GM12878 (cell line): ENCODE data around the gene FARS2. TPM values are rescaled to one million over a fixed set of nuclear protein-coding genes. Genes with fewer than 3 reads are reported as not detected.
A peak's percentile ranks its signal among the peaks of the same experiment; 100 is the strongest.

Experiments used
- ATAC-seq: fragments of 200-7000 bp; cut with Tn5 transposase; 3 replicates; pipeline ENCODE4 v1.9.1; 2020; ENCODE audit warnings: mild to moderate bottlenecking, moderate library complexity
- BruUV-seq: library from RNA; stranded (reverse); fragments of 400-500 nt; replicated peaks from 2 replicates; lab custom pipeline; 2021; lab: Mats Ljungman, UMichigan
- CTCF ChIA-PET: fragments of 300-600 bp; sonication (Branson Sonifier 250); formaldehyde crosslinking; extraction: SDS; loops from one replicate; lab custom pipeline; 2021; ENCODE audit warnings: inconsistent platforms; lab: Yijun Ruan, JAX
- POLR2A ChIA-PET: fragments of 350-600 bp; formaldehyde crosslinking; extraction: SDS; loops from one replicate; lab custom pipeline; 2021; ENCODE audit warnings: inconsistent platforms; lab: Charles Lee
- RAD21 ChIA-PET: fragments of 300-600 bp; sonication (Branson Sonifier 250); formaldehyde crosslinking; loops from one replicate; lab custom pipeline; 2023; ENCODE audit warnings: antibody characterized with exemption; ENCODE audit not compliant: unreplicated experiment; lab: Charles Lee
- SMC1A ChIA-PET: fragments of 300-600 bp; sonication (Branson Sonifier 250); formaldehyde crosslinking; loops from one replicate; lab custom pipeline; 2023; ENCODE audit not compliant: unreplicated experiment, uncharacterized antibody; lab: Charles Lee
- DNase-seq: peaks from one replicate; pipeline ENCODE4 v3.0.0-alpha.2; 2011; ENCODE audit warnings: low read depth, low spot score
- FAIRE-seq: peaks from 3 replicates; lab custom pipeline; 2011; peaks lifted over from hg19 to GRCh38; lab: Jason Lieb, UNC
- H2AFZ ChIP-seq: 2 replicates; pipeline ENCODE4 v1.6.0; 2011; ENCODE audit warnings: low read depth, low read length, control low read depth; ENCODE audit not compliant: control insufficient read depth
- H3K27ac ChIP-seq: 2 replicates; pipeline ENCODE4 v1.5.1; 2011; ENCODE audit warnings: control low read depth; ENCODE audit not compliant: control insufficient read depth, insufficient read depth
- H3K27me3 ChIP-seq, 2 experiments: replicated peaks in 1 of 2; 2 replicates each; pipeline versions ENCODE4 v1.6.0 to v1.6.1; 2011; ENCODE audit warnings: low read length in 1 of 2; ENCODE audit not compliant: control insufficient read depth in 2 of 2, insufficient read depth in 2 of 2
- H3K36me3 ChIP-seq, 2 experiments: 2 replicates each; pipeline ENCODE4 v1.5.1; 2011; ENCODE audit warnings: low read length in 1 of 2; ENCODE audit not compliant: control insufficient read depth in 2 of 2, insufficient read depth in 2 of 2
- H3K4me1 ChIP-seq: 2 replicates; pipeline ENCODE4 v1.6.1; 2011; ENCODE audit warnings: mild to moderate bottlenecking, low read length, moderate library complexity, mixed read lengths; ENCODE audit not compliant: control insufficient read depth, insufficient read depth
- H3K4me2 ChIP-seq: 2 replicates; pipeline ENCODE4 v1.6.0; 2011; ENCODE audit warnings: control low read depth; ENCODE audit not compliant: control insufficient read depth, insufficient read depth
- H3K4me3 ChIP-seq: fragments of 200-600 bp; sonication (generic); 2 replicates; pipeline ENCODE4 v1.5.1; 2016
- H3K79me2 ChIP-seq: 2 replicates; pipeline ENCODE4 v1.6.0; 2011; ENCODE audit warnings: low read length; ENCODE audit not compliant: control insufficient read depth, insufficient read depth
- H3K9ac ChIP-seq: 2 replicates; pipeline ENCODE4 v1.8.0; 2011; ENCODE audit warnings: low read length, control low read depth, mixed read lengths; ENCODE audit not compliant: control insufficient read depth, insufficient read depth
- H3K9me3 ChIP-seq: replicated peaks from 3 replicates; pipeline ENCODE4 v1.5.1; 2011; ENCODE audit warnings: mild to moderate bottlenecking, low read length; ENCODE audit not compliant: control insufficient read depth, insufficient read depth
- H4K20me1 ChIP-seq: 2 replicates; pipeline ENCODE4 v1.6.0; 2011; ENCODE audit not compliant: control insufficient read depth, insufficient read depth
- CHD4 ChIP-seq: fragments of 200-600 bp; sonication (generic); IDR thresholded peaks from 2 replicates; pipeline ENCODE4 v1.6.1; 2016; ENCODE audit warnings: mild to moderate bottlenecking
- FOXM1 ChIP-seq: IDR thresholded peaks from 2 replicates; pipeline ENCODE4 v1.6.1; 2012; ENCODE audit warnings: low read depth, mild to moderate bottlenecking, inconsistent platforms, low read length, moderate library complexity
- HCFC1 ChIP-seq: fragments of 150-350 bp; IDR thresholded peaks from 2 replicates; pipeline ENCODE4 v1.6.1; 2014; ENCODE audit warnings: low read length
- IRF4 ChIP-seq: IDR thresholded peaks from 2 replicates; pipeline ENCODE4 v1.6.1; 2011; ENCODE audit warnings: low read depth, low read length
- KDM1A ChIP-seq: fragments of 200-600 bp; sonication (generic); IDR thresholded peaks from 2 replicates; pipeline ENCODE4 v1.6.1; 2016; ENCODE audit warnings: borderline replicate concordance
- LARP7 ChIP-seq: fragments of 450-650 bp; IDR thresholded peaks from 2 replicates; pipeline ENCODE4 v1.6.1; 2017; ENCODE audit warnings: mild to moderate bottlenecking
- MEF2B ChIP-seq: fragments of 450-650 bp; IDR thresholded peaks from 2 replicates; pipeline ENCODE4 v1.6.1; 2018; ENCODE audit warnings: mild to moderate bottlenecking, moderate library complexity; ENCODE audit not compliant: partially characterized antibody, poor library complexity, severe bottlenecking
- NR2C1 ChIP-seq: fragments of 450-650 bp; IDR thresholded peaks from 2 replicates; pipeline ENCODE4 v1.6.1; 2017; ENCODE audit warnings: antibody characterized with exemption, mild to moderate bottlenecking, moderate library complexity
- PML ChIP-seq: IDR thresholded peaks from 2 replicates; pipeline ENCODE4 v1.6.1; 2012; ENCODE audit warnings: low read length, inconsistent platforms
- RAD21 ChIP-seq: IDR thresholded peaks from 2 replicates; pipeline ENCODE4 v1.6.1; 2011; ENCODE audit warnings: mild to moderate bottlenecking, low read depth, low read length, moderate library complexity; ENCODE audit not compliant: insufficient read depth
- SMC3 ChIP-seq: IDR thresholded peaks from 2 replicates; pipeline ENCODE4 v1.6.1; 2011; ENCODE audit warnings: low read length, improper control_type of control experiment, borderline replicate concordance
- SUPT20H ChIP-seq: IDR thresholded peaks from 2 replicates; pipeline ENCODE4 v1.6.1; 2011; ENCODE audit warnings: low read depth, mild to moderate bottlenecking, low read length, moderate library complexity, borderline replicate concordance; ENCODE audit not compliant: control insufficient read depth
- TAF1 ChIP-seq: IDR thresholded peaks from 2 replicates; pipeline ENCODE4 v1.6.1; 2011; ENCODE audit warnings: mild to moderate bottlenecking, low read depth, low read length, borderline replicate concordance
- USF1 ChIP-seq: IDR thresholded peaks from 2 replicates; pipeline ENCODE4 v1.6.1; 2011; ENCODE audit warnings: borderline replicate concordance, low read depth, mild to moderate bottlenecking, moderate library complexity, mixed read lengths, low read length; ENCODE audit not compliant: insufficient read depth; ENCODE audit errors: extremely low read length
- WRNIP1 ChIP-seq: IDR thresholded peaks from 2 replicates; pipeline ENCODE4 v1.6.1; 2011; ENCODE audit warnings: low read depth, low read length, improper control_type of control experiment, borderline replicate concordance
- ZBED1 ChIP-seq: IDR thresholded peaks from 2 replicates; pipeline ENCODE4 v1.6.1; 2016; ENCODE audit warnings: borderline replicate concordance
- ZNF274 ChIP-seq: IDR thresholded peaks from one replicate; pipeline ENCODE4 v1.8.0; 2011; ENCODE audit not compliant: insufficient read length, insufficient read depth
- ZNF384 ChIP-seq: IDR thresholded peaks from 2 replicates; pipeline ENCODE4 v1.6.1; 2012; ENCODE audit warnings: low read depth, mild to moderate bottlenecking, low read length, improper control_type of control experiment, borderline replicate concordance
- ZZZ3 ChIP-seq: IDR thresholded peaks from 2 replicates; pipeline ENCODE4 v1.6.1; 2011; ENCODE audit warnings: low read depth; ENCODE audit not compliant: control insufficient read depth, insufficient read length
- WGBS: methylation state at CpG from one replicate; pipeline ENCODE4 v1.1.6; 2016; ENCODE audit warnings: low lambda C conversion rate; ENCODE audit not compliant: insufficient replicate concordance, insufficient coverage; ENCODE audit errors: missing lambda C conversion rate; 5-methylcytosine and 5-hydroxymethylcytosine counted together
- in situ Hi-C: fragments of 300-500 bp; cut with MboI; formaldehyde crosslinking; loops from 9 replicates; pipeline ENCODE4 v1.14.3; 2018; ENCODE audit warnings: mixed read lengths
- intact Hi-C: fragments of 100-400 bp; cut with micrococcal nuclease; formaldehyde crosslinking; loops from one replicate; pipeline ENCODE4 v1.14.2; 2022; ENCODE audit not compliant: unreplicated experiment
- polyA plus RNA-seq, 11 experiments: library from polyadenylated mRNA; depleted of rRNA in 4 of 11; unstranded in 6 of 11; stranded (reverse) in 5 of 11; fragments of >200 nt; fragmentation: Nextera tagmentation in 4 of 11; fragmentation: Illumina TruSeq in 1 of 11; extraction: Ambion mirVana in 4 of 11; extraction: Trizol in 1 of 11; gene quantifications; 1 replicate in 1 of 11; 2 replicates in 10 of 11; pipeline versions ENCODE4 v1.2.1 to v1.2.3, GENCODE V29; 2011 to 2016; ENCODE audit warnings: inconsistent platforms in 2 of 11, missing spikeins in 2 of 11, low read depth in 1 of 11
- total RNA-seq, 4 experiments: library from RNA; depleted of rRNA in 3 of 4; stranded (reverse); fragments of >200 nt in 3 of 4; fragmentation: Illumina TruSeq in 1 of 4; extraction: Trizol in 1 of 4; gene quantifications; 2 replicates each; pipeline versions ENCODE4 v1.2.1 to v1.2.3, GENCODE V29; 2013 to 2021
- TF ChIP-seq, protein P1 (sequence below): fragments of 450-650 bp; IDR thresholded peaks from 2 replicates; pipeline ENCODE4 v1.6.1; 2016; ENCODE audit warnings: mild to moderate bottlenecking
- TF ChIP-seq, protein P2 (sequence below): fragments of 150-350 bp; IDR thresholded peaks from 2 replicates; pipeline ENCODE4 v1.6.1; 2014; ENCODE audit warnings: mild to moderate bottlenecking, low read depth, low read length

The FARS2 gene
- total and polyA plus RNA-seq, 10 of the 15 experiments (the other 5 are each of a cell fraction or from before 2014, with no cell fraction given) = 16.8 to 46.7 (median 25.6) TPM

GRCh38 chr6:5398530-5398929, 137.2 kb downstream of the FARS2 start (continued):
- TF ChIP-seq, protein P1, sequence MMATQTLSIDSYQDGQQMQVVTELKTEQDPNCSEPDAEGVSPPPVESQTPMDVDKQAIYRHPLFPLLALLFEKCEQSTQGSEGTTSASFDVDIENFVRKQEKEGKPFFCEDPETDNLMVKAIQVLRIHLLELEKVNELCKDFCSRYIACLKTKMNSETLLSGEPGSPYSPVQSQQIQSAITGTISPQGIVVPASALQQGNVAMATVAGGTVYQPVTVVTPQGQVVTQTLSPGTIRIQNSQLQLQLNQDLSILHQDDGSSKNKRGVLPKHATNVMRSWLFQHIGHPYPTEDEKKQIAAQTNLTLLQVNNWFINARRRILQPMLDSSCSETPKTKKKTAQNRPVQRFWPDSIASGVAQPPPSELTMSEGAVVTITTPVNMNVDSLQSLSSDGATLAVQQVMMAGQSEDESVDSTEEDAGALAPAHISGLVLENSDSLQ = no peak
- peak; percentile 55 for TF ChIP-seq RAD21
- TF ChIP-seq, all 136 proteins: peak for 4

GRCh38 chr6:5399391-5399790, 138.1 kb downstream of the FARS2 start:
- H3K36me3 ChIP-seq = no peaks in the 10 kb centered on the region
- H3K79me2 ChIP-seq = no peaks in the 10 kb centered on the region
- H3K4me1 ChIP-seq = no peaks in the 10 kb centered on the region
- in situ Hi-C loops (no loop called here), intact Hi-C loops (no loop called here)
- SMC1A ChIA-PET = no interaction called here
- DNase-seq = no peak
- H3K4me3 ChIP-seq = no peak overlapping the region
- H3K9ac ChIP-seq = no peak overlapping the region
- no peak overlapping the region for H3K4me2 ChIP-seq
- H4K20me1 ChIP-seq = no peaks in the 10 kb centered on the region
- H3K27ac ChIP-seq = no peak overlapping the region
- H3K9me3 ChIP-seq = no peaks in the 10 kb centered on the region
- 80% methylated on average over 2 of the region's 2 CpGs for WGBS
- CTCF ChIA-PET = interaction anchor here (0.6 kb wide), 1 partner anchor 753 kb away, joined by 3 read pairs; no protein-coding TSS in a partner anchor
- POLR2A ChIA-PET = no interaction called here
- RAD21 ChIA-PET = no interaction called here
- ATAC-seq = no peak
- H2AFZ ChIP-seq = no peak overlapping the region
- no TSS peak for BruUV-seq
- no peaks in the 10 kb centered on the region for H3K27me3 ChIP-seq
- no peak for FAIRE-seq
- TF ChIP-seq NR2C1 (no peak), KDM1A (no peak), LARP7 (no peak), USF1 (no peak), WRNIP1 (no peak), MEF2B (no peak), ZNF274 (no peak), TAF1 (no peak), PML (no peak), HCFC1 (no peak), SUPT20H (no peak), FOXM1 (no peak), CHD4 (no peak), IRF4 (no peak), ZZZ3 (no peak), ZBED1 (no peak), ZNF384 (no peak), SMC3 (no peak)
- TF ChIP-seq, protein P2, sequence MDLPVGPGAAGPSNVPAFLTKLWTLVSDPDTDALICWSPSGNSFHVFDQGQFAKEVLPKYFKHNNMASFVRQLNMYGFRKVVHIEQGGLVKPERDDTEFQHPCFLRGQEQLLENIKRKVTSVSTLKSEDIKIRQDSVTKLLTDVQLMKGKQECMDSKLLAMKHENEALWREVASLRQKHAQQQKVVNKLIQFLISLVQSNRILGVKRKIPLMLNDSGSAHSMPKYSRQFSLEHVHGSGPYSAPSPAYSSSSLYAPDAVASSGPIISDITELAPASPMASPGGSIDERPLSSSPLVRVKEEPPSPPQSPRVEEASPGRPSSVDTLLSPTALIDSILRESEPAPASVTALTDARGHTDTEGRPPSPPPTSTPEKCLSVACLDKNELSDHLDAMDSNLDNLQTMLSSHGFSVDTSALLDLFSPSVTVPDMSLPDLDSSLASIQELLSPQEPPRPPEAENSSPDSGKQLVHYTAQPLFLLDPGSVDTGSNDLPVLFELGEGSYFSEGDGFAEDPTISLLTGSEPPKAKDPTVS = no peak
